Right renal cortex interstitium (tissue), 3 donors: ENCODE measurements around the gene MRPS16. TPM values are rescaled to one million over a fixed set of nuclear protein-coding genes. Genes with fewer than 3 reads are reported as not detected.
"Not testable (repeated sequence)": the region's sequence is repeated elsewhere in the genome, so short reads cannot be mapped to it uniquely, and the experiment has no call there.

Experiments
- DNase-seq, 3 donors: peaks; one replicate each; pipeline ENCODE4 v3.0.0-alpha.2; 2013; ENCODE audit warnings: low read depth in 3 of 3, low spot score in 2 of 3
- polyA plus RNA-seq, 3 donors: library from polyadenylated mRNA; unstranded; fragments of 120-200 nt; gene quantifications; one replicate each; pipeline ENCODE4 v1.2.1, GENCODE V29; 2013; ENCODE audit not compliant: insufficient read length in 3 of 3

MRPS16 gene
- polyA plus RNA-seq: 10 to 100 TPM; 73.1 to 80.8 (median 80.3) TPM

- DNase-seq: peak; percentile 91 to 95 (median 94)
Measured at GRCh38 chr10:73252445-73253224, at the start of gene MRPS16. Gene MRPS16 (minus strand): TSS chr10:73252644. CDS start chr10:73252482, 162 bp downstream.

GRCh38 chr10:73296946-73297345, 44.5 kb upstream of the MRPS16 start:
- DNase-seq: no peak

- DNase-seq: no peak
Measured at GRCh38 chr10:73293461-73293860, 41.0 kb upstream of the MRPS16 start.

- DNase-seq: no peak
Measured at GRCh38 chr10:73289958-73290357, 37.5 kb upstream of the MRPS16 start.

GRCh38 chr10:73287441-73287840, 35.0 kb upstream of the MRPS16 start:
- no peak for DNase-seq

- no peak for DNase-seq
Measured at GRCh38 chr10:73281097-73281496, 28.7 kb upstream of the MRPS16 start.

- DNase-seq: no peak
Measured at GRCh38 chr10:73264423-73264822, 12.0 kb upstream of the MRPS16 start.

- no peak for DNase-seq
Measured at GRCh38 chr10:73263693-73264347, 11.4 kb upstream of the MRPS16 start.

GRCh38 chr10:73262880-73263555, 10.6 kb upstream of the MRPS16 start:
- no peak for DNase-seq

GRCh38 chr10:73262105-73262730, 9.8 kb upstream of the MRPS16 start:
- DNase-seq: no peak

GRCh38 chr10:73261362-73261995, 9.0 kb upstream of the MRPS16 start:
- DNase-seq: no peak

GRCh38 chr10:73258612-73259011, 6.2 kb upstream of the MRPS16 start:
- DNase-seq: not testable (repeated sequence)

- no peak for DNase-seq
Measured at GRCh38 chr10:73253225-73253555, 746 bp upstream of the MRPS16 start.

GRCh38 chr10:73251683-73252444, 580 bp downstream of the MRPS16 start:
- no peak for DNase-seq

- no peak for DNase-seq
Measured at GRCh38 chr10:73248259-73248724, 4.2 kb downstream of the MRPS16 start.

GRCh38 chr10:73247509-73248258, 4.8 kb downstream of the MRPS16 start:
- no peak for DNase-seq

GRCh38 chr10:73246646-73247508, 5.6 kb downstream of the MRPS16 start, which contains the start of gene DNAJC9:
Gene DNAJC9 (minus strand): TSS chr10:73247255. CDS start chr10:73247189, 66 bp downstream.
- DNase-seq: peak; percentile 83 to 90 (median 86)

GRCh38 chr10:73246322-73246645, 6.2 kb downstream of the MRPS16 start:
- DNase-seq: no peak
